Measurements from ENCODE around the gene ARFIP1. TPM values are rescaled to one million over a fixed set of nuclear protein-coding genes. Genes with fewer than 3 reads are reported as not detected.

Gene ARFIP1
- total RNA-seq, 3 donors from 2014 or later = 9.8 to 11.7 (median 10.7) TPM

DNA sequence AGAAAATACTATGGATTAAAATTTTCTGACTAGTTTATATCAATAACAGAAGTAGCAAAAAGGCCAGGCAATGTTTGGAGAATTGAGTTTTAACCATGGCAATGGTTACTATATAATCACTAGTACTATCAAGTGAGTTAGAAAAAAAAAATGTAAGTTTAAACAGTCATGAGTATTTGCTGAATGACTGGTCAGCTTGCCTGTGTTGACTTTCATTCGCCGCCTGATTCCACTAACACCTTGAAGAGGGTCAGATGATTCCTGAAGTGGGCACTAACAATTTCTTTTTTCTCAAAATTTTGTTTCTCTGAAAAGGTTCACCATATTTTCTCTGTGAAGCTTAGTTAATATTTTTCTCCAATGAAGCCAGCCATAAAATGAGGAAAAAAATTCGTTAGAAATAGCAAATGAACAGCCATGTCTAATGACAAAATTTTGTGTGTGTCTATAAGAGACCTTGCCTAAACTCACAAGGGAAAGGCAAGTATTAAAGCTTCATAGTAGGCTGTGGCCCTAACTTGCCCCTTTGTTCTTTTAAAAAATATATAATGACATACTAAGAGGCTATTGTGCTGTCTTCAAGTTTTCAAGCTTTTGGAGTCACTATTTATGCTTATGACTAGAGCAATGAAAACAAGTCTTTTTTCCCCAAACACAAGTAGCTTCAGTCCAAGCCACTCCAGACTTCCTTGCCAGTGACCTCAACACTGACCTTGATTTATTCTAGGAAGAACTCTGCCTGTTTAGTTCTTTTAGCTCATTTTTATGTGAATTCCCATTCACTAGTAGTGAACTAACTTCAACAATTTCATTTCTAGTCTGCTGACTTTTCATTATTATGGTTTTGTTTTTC, 138.0 kb downstream of the ARFIP1 start:
- peaks cover 13% of the 10 kb centered on the region for H3K36me3 Mint-ChIP-seq (ENCODE audit: insufficient read depth)
- ATAC-seq = no peak
- peaks cover 4% of the 10 kb centered on the region for H3K27me3 Mint-ChIP-seq (ENCODE audit: low read depth)

DNA sequence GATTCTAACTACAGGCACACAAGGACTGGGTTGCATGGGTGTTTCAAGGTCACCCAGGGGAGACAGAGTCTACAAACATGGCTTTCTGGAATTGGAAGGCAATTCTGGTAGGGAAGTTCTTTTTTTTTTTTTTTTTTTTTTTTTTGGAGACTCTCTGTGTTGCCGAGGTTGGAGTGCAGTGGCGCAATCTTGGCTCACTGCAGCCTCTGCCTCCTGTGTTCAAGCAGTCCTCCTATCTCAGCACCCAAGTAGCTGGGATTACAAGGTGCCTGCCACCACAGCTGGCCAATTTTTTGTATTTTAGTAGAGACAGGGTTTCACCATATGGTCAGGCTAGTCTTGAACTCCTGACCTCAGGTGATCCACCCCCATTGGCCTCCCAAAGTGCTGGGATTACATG, 140.1 kb downstream of the ARFIP1 start:
- H3K4me1 Mint-ChIP-seq (ENCODE audit: low read depth) = no peaks in the 10 kb centered on the region
- ATAC-seq (no peak), DNase-seq (no peak)
- H3K27me3 Mint-ChIP-seq (ENCODE audit: low read depth) = peaks cover 4% of the 10 kb centered on the region
- H3K4me3 Mint-ChIP-seq = no peak overlapping the region
- peaks cover 10% of the 10 kb centered on the region for H3K9me3 Mint-ChIP-seq
- H3K36me3 Mint-ChIP-seq (ENCODE audit: insufficient read depth) = peaks cover 13% of the 10 kb centered on the region

More for the DNA sequence above, 138.0 kb downstream of the ARFIP1 start:
- DNase-seq = no peak
- no peak overlapping the region for H3K4me3 Mint-ChIP-seq
- H3K9me3 Mint-ChIP-seq = peaks cover 10% of the 10 kb centered on the region
- no peaks in the 10 kb centered on the region for H3K4me1 Mint-ChIP-seq (ENCODE audit: low read depth)

DNA sequence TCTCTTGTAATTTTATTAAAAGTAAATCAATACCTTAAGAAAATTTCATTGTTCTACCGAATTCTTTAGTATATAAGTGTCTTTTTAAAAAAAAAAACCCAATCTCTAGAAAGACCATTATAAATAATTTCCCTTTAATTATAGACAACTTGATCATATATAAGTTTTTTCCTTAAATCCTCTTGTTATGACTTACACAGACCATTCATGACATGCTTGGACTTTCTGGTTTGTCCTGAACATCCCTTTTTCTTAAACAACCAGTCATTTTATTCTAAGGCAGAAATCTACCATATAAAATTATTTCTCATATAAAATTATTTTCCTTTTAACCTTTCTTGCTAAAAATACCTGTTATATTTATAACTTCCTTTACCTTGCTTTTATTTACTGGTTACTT, 141.0 kb downstream of the ARFIP1 start:
- peaks cover 13% of the 10 kb centered on the region for H3K36me3 Mint-ChIP-seq (ENCODE audit: insufficient read depth)
- H3K27me3 Mint-ChIP-seq (ENCODE audit: low read depth) = peaks cover 4% of the 10 kb centered on the region
- DNase-seq = no peak
- no peak for ATAC-seq
- H3K4me1 Mint-ChIP-seq (ENCODE audit: low read depth) = no peaks in the 10 kb centered on the region
- peaks cover 10% of the 10 kb centered on the region for H3K9me3 Mint-ChIP-seq
- no peak overlapping the region for H3K4me3 Mint-ChIP-seq

DNA sequence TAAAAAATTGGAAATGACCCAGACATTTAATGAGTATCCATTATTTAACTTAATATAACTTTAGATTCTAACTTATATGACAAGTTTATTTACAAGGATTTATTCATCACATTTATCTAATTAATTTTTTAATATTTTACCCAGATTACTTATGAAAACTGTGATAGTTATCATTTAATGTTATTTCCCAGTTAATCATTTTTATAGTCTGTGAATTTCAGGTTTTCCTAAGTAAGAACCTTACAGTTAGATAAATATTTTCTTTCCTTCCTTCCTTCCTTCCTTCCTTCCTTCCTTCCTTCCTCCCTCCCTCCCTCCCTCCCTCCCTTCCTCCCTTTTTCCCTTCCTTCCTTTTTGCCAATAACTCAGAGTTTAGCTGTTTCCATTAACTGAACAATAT, 141.5 kb downstream of the ARFIP1 start:
- Mint-ChIP-seq H3K9me3 (peaks cover 10% of the 10 kb centered on the region), H3K27me3 (ENCODE audit: low read depth) (peaks cover 4% of the 10 kb centered on the region), H3K36me3 (ENCODE audit: insufficient read depth) (peaks cover 13% of the 10 kb centered on the region), H3K4me3 (no peak overlapping the region), H3K4me1 (ENCODE audit: low read depth) (no peaks in the 10 kb centered on the region)
- no peak for DNase-seq
- ATAC-seq = no peak

DNA sequence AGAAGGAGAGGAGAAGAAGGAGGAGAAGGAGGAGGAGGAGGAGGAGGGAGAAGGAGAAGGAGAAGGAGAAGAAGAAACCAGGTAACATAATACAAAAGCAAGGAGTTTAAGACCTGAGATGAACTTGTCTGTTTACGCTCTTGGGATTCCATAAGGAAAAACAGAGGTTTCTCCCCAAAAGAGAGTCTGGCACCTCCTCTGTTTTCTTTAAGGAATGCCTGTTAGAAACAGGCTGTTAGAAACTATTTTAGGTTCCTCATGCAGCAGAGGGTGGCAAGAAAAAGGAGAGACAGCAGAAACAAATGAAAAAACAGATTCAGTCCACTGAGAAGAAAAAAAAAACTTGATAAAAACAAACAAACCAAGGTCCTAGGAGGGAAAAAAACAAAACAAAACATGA, 146.1 kb downstream of the ARFIP1 start:
- Mint-ChIP-seq H3K9me3 (peaks cover 6% of the 10 kb centered on the region), H3K4me1 (ENCODE audit: low read depth) (no peaks in the 10 kb centered on the region), H3K36me3 (ENCODE audit: insufficient read depth) (peaks cover 5% of the 10 kb centered on the region), H3K27me3 (ENCODE audit: low read depth) (peaks cover 7% of the 10 kb centered on the region), H3K4me3 (no peak overlapping the region)
- DNase-seq (no peak), ATAC-seq (no peak)

DNA sequence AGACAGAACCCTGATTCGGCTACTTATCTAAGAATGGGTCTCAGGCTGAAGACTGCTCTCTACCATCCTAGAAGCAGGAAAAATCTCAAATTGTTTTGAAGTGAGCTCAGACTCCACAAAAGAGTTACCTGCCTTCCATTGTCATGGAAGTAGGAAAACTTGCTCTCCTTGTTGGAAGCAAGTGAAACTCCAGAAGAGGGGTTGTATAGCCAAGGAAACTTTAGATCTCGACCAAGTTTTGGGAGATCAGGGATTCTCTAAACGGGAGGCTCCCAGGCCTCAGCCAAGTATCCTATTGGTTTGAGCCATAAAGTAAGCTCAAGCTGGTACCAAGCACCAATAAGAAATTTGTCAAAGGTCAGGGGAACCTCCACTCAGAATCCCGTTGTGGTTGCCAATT, 147.2 kb downstream of the ARFIP1 start:
- ATAC-seq (no peak), DNase-seq (no peak)
- Mint-ChIP-seq H3K36me3 (ENCODE audit: insufficient read depth) (peaks cover under 1% of the 10 kb centered on the region), H3K4me1 (ENCODE audit: low read depth) (no peaks in the 10 kb centered on the region), H3K9me3 (peaks cover under 1% of the 10 kb centered on the region), H3K27me3 (ENCODE audit: low read depth) (peaks cover 9% of the 10 kb centered on the region), H3K4me3 (no peak overlapping the region)

DNA sequence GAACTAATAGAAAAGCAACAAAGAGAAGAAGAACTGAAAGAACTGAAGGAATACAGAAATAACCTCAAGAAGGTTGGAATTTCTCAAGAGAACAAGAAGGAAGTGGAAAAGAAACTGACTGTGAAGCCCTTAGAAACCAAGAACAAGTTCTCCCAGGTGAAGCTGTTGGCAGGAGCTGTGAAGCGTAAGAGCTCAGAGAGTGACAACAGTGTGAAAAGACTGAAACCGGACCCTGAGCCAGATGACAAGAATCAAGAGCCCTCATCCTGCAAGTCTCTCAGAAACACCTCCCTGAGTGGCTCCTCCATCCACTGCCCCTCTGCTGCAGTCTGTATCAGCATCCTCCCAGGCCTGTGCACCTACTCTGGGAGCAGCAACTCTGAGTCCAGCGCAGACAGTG, 148.0 kb downstream of the ARFIP1 start:
- Mint-ChIP-seq H3K4me3 (no peak overlapping the region), H3K4me1 (ENCODE audit: low read depth) (no peaks in the 10 kb centered on the region), H3K9me3 (no peaks in the 10 kb centered on the region), H3K27me3 (ENCODE audit: low read depth) (peaks cover 11% of the 10 kb centered on the region), H3K36me3 (ENCODE audit: insufficient read depth) (no peaks in the 10 kb centered on the region)
- ATAC-seq = no peak
- no peak for DNase-seq

DNA sequence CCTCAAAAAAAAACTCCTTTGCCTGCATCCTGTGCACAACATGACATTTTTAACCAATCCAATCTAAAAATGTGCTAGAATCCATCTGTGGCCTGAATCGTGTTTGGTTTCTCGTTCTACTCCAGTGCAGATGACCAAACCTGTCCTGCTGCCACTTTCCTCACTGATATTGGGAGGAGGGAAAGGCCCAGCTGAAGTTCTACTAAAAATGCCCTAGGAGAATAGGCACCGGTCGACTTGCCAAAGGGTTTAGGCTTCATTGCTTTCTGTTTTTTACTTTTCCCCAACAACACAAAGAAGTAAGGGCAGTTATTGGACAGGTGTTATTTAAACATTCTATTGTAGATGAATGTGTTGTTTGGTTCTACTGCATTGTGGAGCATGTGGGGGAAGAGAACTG, 148.5 kb downstream of the ARFIP1 start:
- Mint-ChIP-seq H3K36me3 (ENCODE audit: insufficient read depth) (no peaks in the 10 kb centered on the region), H3K27me3 (ENCODE audit: low read depth) (peaks cover 17% of the 10 kb centered on the region), H3K4me1 (ENCODE audit: low read depth) (no peaks in the 10 kb centered on the region), H3K9me3 (no peaks in the 10 kb centered on the region), H3K4me3 (no peak overlapping the region)
- DNase-seq (no peak), ATAC-seq (no peak)

DNA sequence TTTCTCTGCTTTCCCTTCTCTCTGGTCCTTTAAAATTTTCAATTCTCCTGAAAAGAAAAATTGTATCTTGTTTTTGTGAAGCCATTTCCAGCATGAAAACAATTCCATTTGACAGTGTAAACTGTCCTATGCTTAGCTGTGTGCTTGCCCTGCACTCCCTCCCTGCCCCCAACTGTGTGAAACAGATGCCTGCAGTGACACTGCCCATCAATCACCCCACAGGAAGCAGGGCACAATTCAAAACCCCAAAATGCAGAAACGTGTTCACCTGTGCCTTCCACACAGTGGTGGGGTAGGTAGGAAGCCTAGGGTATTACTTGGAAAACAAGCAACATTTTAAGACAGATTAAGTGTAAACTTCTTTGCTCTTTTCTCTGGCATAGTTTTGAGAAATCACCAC, 150.1 kb downstream of the ARFIP1 start:
- ATAC-seq = no peak
- Mint-ChIP-seq H3K36me3 (ENCODE audit: insufficient read depth) (no peaks in the 10 kb centered on the region), H3K27me3 (ENCODE audit: low read depth) (peaks cover 33% of the 10 kb centered on the region), H3K4me3 (no peak overlapping the region), H3K4me1 (ENCODE audit: low read depth) (peaks cover 2% of the 10 kb centered on the region), H3K9me3 (no peaks in the 10 kb centered on the region)
- DNase-seq = no peak

DNA sequence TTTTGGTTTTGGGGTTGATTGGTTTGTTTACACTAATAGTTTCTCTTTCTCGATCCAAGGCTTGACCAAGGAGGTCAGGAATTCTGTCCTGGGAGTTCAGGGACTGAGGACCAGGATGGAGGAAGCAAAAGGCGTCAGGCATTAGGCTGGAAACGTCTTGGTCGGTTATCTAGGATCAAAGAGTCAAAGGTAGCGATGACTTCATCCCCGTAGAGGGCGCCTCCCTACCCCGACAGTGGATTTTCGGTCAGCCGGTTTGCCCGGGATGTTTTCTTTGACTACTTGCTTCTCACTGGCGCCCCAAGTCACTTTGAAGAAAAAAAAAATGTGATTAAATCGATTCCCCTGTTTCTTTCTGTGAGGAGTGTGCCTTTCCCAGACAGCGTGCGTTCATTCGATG, 155.4 kb downstream of the ARFIP1 start:
- Mint-ChIP-seq H3K36me3 (ENCODE audit: insufficient read depth) (no peaks in the 10 kb centered on the region), H3K4me1 (ENCODE audit: low read depth) (peaks cover 19% of the 10 kb centered on the region), H3K27me3 (ENCODE audit: low read depth) (peaks cover 60% of the 10 kb centered on the region), H3K4me3 (peak overlapping the region; percentile 49), H3K9me3 (no peaks in the 10 kb centered on the region)
- DNase-seq = no peak
- ATAC-seq = no peak

DNA sequence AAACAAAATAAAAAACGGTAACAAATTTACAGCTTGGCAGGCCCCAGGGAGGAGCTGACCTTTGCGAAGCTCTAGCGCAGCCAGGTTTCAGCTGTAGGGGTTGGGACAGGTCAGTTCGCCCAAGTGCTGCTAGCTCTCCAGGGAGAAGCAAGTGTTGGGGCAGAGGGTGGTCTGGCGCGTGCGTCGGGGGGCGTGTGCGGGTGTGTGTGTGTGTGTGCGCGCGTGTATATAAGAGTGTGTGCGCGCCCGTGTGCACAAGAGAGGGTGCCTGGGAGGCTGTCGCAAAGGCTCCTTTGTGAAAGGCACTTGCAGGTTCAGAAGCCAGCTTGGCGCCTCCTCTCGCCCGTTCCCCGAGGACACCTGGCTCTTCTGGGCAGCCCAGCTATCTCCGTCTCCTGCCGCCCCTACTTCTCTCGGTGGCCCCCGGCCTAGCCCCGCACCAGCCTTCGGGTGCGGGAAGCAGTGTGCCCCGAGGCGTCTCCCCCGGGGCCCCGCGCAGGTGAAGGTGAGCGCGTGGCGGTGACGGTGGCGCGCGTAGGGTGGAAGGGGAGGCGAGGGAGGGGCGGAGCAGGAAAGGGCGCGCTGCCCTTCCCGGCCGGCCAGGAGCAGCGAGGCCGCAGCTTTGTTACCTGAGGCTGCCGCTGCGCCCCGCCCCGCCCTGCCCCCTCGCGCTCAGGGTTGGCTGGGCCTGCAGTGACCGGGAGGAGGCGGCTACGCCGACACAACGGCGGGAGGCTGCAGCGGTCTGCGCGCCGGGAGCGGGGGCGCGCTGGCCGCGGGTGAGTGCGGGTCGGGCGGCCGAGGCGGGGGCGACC, 156.1 kb downstream of the ARFIP1 start, which contains the start of gene FHDC1:
TSS of gene FHDC1 (plus strand) at position 693 of the 815 bp plus-strand sequence. CDS start 6,735 bp downstream, outside the sequence.
- Mint-ChIP-seq H3K27me3 (ENCODE audit: low read depth) (peaks cover 63% of the 10 kb centered on the region), H3K4me3 (peak within 1 kb of the TSS; percentile 69), H3K9me3 (no peaks in the 10 kb centered on the region), H3K4me1 (ENCODE audit: low read depth) (peaks cover 19% of the 10 kb centered on the region), H3K36me3 (ENCODE audit: insufficient read depth) (no peaks in the 10 kb centered on the region)
- ATAC-seq (peak; percentile 32 to 59), DNase-seq (no peak)

DNA sequence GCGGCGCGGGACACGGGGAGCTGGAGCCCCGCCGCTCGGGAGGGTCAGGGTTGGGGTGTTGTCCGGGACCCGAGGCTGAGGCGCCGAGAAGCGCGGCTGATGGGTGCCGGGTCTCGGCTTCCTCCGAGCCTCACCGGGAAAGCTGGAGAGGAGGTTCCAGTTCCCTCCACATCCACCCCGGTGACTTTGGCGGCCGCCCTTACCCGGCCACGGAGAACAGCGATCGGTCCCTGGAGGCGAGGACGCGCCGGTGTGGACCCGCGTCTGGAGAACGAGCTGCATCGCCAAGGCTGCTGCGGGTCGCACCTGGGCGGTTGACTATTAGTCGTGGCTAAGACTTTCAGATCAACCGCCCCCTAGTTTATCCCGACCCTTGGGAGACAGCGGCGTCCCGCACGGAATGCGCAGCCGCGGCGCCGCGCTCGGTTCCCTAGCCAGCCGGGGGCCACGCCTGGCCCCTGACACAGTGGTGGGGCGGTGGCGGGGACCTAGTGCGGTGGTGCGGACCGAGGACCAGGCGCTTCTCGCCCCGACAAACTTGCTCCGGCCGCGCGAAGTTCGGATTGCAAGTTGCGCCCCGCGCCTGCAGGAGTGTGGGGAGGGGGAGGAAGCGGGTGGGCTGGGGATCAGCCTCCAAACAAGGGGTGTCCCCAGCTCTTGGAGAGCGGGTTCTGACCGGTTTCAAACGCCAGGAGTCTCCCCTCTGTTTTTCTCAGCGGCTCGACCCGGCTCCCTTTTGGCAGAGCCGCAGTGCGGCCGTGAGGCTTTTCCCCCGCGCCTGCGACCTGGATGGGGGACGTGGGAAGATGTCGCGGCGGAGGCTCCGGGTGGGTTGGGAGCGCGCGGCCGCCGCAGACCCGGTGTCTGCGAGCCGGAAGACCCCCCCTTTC, 156.9 kb downstream of the ARFIP1 start:
- DNase-seq (no peak), ATAC-seq (peak; percentile 24 to 33)
- Mint-ChIP-seq H3K9me3 (no peaks in the 10 kb centered on the region), H3K4me1 (ENCODE audit: low read depth) (peaks cover 19% of the 10 kb centered on the region), H3K4me3 (peak overlapping the region; percentile 69), H3K27me3 (ENCODE audit: low read depth) (peaks cover 63% of the 10 kb centered on the region), H3K36me3 (ENCODE audit: insufficient read depth) (no peaks in the 10 kb centered on the region)

DNA sequence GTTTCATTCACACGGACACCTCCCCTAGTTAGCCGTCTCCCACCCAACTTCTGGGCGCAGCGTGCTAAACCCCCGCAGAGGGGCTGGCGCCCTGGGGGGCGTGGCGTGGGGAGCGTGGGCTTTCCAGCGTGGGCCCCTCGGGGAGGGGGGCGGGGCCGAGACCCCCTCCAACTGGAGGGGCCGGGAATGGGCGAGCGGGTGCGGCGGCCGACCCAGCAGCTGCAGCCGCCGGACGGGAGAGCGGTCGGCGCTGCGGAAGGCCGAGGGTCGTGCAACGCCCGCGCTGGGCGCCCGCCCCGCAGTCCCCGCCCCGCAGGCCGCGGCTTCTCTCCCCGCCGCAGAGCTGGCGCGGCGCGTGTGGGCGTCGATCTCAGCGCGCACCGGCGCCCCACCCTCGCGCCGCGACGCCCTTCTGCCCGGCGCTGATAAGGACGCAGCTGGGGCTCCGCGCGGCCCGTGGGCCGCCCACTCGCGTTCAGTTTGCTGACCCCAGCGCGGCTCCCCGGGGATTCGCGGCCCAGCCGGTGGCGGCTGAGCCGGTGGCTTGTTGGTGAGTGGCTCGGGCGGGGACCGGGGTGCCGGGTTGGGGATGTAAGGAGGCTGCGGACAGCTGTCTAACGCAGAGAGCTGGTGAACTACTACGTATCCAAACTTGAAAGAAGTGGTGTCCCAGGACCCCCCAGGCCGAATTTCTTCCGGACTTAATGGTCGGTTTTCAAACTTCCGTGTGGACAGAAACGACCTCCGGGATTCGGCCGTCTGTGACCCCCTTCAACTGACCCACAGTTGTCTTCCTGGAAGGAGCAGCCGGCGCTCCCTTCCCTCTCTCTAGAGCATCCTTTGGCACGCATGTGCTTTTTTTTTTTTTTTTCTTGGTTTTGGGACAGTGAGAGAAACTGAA, 157.8 kb downstream of the ARFIP1 start:
- H3K27me3 Mint-ChIP-seq (ENCODE audit: low read depth) = peaks cover 68% of the 10 kb centered on the region

More for the DNA sequence above, 157.8 kb downstream of the ARFIP1 start:
- no peaks in the 10 kb centered on the region for H3K36me3 Mint-ChIP-seq (ENCODE audit: insufficient read depth)
- DNase-seq (no peak), ATAC-seq (peak; percentile 51 to 54)
- H3K4me3 Mint-ChIP-seq = peak overlapping the region; percentile 77
- H3K4me1 Mint-ChIP-seq (ENCODE audit: low read depth) = peaks cover 19% of the 10 kb centered on the region
- H3K9me3 Mint-ChIP-seq = no peaks in the 10 kb centered on the region
